GM19468 (cell line): Measurements from ENCODE around the gene LHFPL5.

Source experiments
- ATAC-seq: cut with Tn5 transposase; IDR thresholded peaks from one replicate; pipeline ENCODE4 v1.9.1; 2021; ENCODE audit warnings: mild to moderate bottlenecking, moderate library complexity, moderate number of reproducible peaks; ENCODE audit not compliant: unreplicated experiment; ENCODE audit errors: extremely low read depth

Gene LHFPL5

GRCh38 chr6:35842381-35842780 is 37.2 kb downstream of the LHFPL5 start:
- no peak for ATAC-seq

- no peak for ATAC-seq
These were observed 39.1 kb downstream of the LHFPL5 start for GRCh38 chr6:35844290-35844689.

GRCh38 chr6:35850208-35850607 is 45.1 kb downstream of the LHFPL5 start:
- no peak for ATAC-seq

- ATAC-seq, result no peak
These were observed 47.8 kb downstream of the LHFPL5 start for GRCh38 chr6:35852994-35853393.

- no peak for ATAC-seq
These were observed 51.1 kb downstream of the LHFPL5 start for GRCh38 chr6:35856250-35856649.

- ATAC-seq, result no peak
These were observed 52.7 kb downstream of the LHFPL5 start for GRCh38 chr6:35857853-35858252.

GRCh38 chr6:35859367-35859766 is 54.2 kb downstream of the LHFPL5 start:
- ATAC-seq, result no peak
